HEK293T (cell line): Measurements from ENCODE around the gene ACACB.
"Not testable (repeated sequence)": the region's sequence is repeated elsewhere in the genome, so short reads cannot be mapped to it uniquely, and the experiment has no call there.

Experiments used
- CTCF ChIA-PET: fragments of 350-600 bp; formaldehyde crosslinking; extraction: SDS; loops from one replicate; lab custom pipeline; 2021; ENCODE audit warnings: antibody characterized with exemption, inconsistent platforms; lab: Yijun Ruan, JAX
- POLR2A ChIA-PET: fragments of 350-600 bp; formaldehyde crosslinking; extraction: SDS; loops from one replicate; lab custom pipeline; 2020; ENCODE audit warnings: antibody characterized with exemption, inconsistent platforms; lab: Yijun Ruan, JAX
- DNase-seq: peaks from one replicate; pipeline ENCODE4 v3.0.0; 2012; ENCODE audit warnings: mixed read lengths; ENCODE audit errors: extremely low spot score
- ARNT ChIP-seq: fragments of 450-650 bp; IDR thresholded peaks from 2 replicates; pipeline ENCODE4 v1.6.1; 2017; ENCODE audit warnings: mild to moderate bottlenecking
- BHLHE40 ChIP-seq: fragments of 450-650 bp; IDR thresholded peaks from 2 replicates; pipeline ENCODE4 v1.6.1; 2016; ENCODE audit warnings: mild to moderate bottlenecking, moderate library complexity, borderline replicate concordance
- CTBP1 ChIP-seq: fragments of 450-650 bp; IDR thresholded peaks from 2 replicates; pipeline ENCODE4 v1.6.1; 2016; ENCODE audit warnings: borderline replicate concordance
- ELF4 ChIP-seq: fragments of 450-650 bp; IDR thresholded peaks from 2 replicates; pipeline ENCODE4 v1.6.1; 2017; ENCODE audit warnings: antibody characterized with exemption
- FOXA1 ChIP-seq: fragments of 450-650 bp; IDR thresholded peaks from 2 replicates; pipeline ENCODE4 v1.6.1; 2016; ENCODE audit warnings: mild to moderate bottlenecking
- FOXK2 ChIP-seq: fragments of 450-650 bp; IDR thresholded peaks from 2 replicates; pipeline ENCODE4 v1.6.1; 2016; ENCODE audit warnings: mild to moderate bottlenecking
- FOXM1 ChIP-seq: fragments of 450-650 bp; IDR thresholded peaks from 2 replicates; pipeline ENCODE4 v1.6.1; 2017; ENCODE audit warnings: mild to moderate bottlenecking, borderline replicate concordance
- HDGF ChIP-seq: fragments of 450-650 bp; IDR thresholded peaks from 2 replicates; pipeline ENCODE4 v1.6.1; 2017; ENCODE audit warnings: antibody characterized with exemption, borderline replicate concordance
- L3MBTL2 ChIP-seq: fragments of 450-650 bp; conservative IDR thresholded peaks from 2 replicates; pipeline ENCODE4 v1.6.1; 2016; ENCODE audit warnings: mild to moderate bottlenecking
- LEF1 ChIP-seq: fragments of 450-650 bp; IDR thresholded peaks from 2 replicates; pipeline ENCODE4 v1.6.1; 2017; ENCODE audit warnings: mild to moderate bottlenecking, borderline replicate concordance
- NFRKB ChIP-seq: fragments of 450-650 bp; IDR thresholded peaks from 2 replicates; pipeline ENCODE4 v1.6.1; 2016; ENCODE audit warnings: mild to moderate bottlenecking, moderate library complexity
- SP1 ChIP-seq: fragments of 450-650 bp; IDR thresholded peaks from 2 replicates; pipeline ENCODE4 v1.6.1; 2017
- SUZ12 ChIP-seq: fragments of 450-650 bp; IDR thresholded peaks from 2 replicates; pipeline ENCODE4 v1.6.1; 2016; ENCODE audit warnings: mild to moderate bottlenecking
- TARDBP ChIP-seq: fragments of 450-650 bp; IDR thresholded peaks from 2 replicates; pipeline ENCODE4 v1.6.1; 2016
- ZNF384 ChIP-seq: fragments of 450-650 bp; IDR thresholded peaks from 2 replicates; pipeline ENCODE4 v1.6.1; 2016
- TF ChIP-seq, protein P1 (sequence below): fragments of 450-650 bp; IDR thresholded peaks from 2 replicates; pipeline ENCODE4 v1.6.1; 2016

The ACACB gene

DNA sequence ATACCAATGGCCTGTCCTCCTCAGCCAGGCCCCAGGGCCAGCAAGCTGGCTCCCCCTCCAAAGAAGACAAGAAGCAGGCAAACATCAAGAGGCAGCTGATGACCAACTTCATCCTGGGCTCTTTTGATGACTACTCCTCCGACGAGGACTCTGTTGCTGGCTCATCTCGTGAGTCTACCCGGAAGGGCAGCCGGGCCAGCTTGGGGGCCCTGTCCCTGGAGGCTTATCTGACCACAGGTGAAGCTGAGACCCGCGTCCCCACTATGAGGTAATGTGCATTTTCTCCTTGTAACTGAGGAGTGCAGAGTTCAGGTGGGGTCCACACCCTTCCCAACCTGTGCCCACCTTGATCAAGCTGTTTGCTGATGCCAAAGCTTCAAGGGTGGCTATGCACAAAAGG lies 23.4 kb downstream of the ACACB start:
- POLR2A ChIA-PET, result interaction anchor here (1.4 kb wide), 1 partner anchor 14 kb away, joined by 3 read pairs; no protein-coding TSS in a partner anchor
- TF ChIP-seq TARDBP (no peak), ARNT (no peak), BHLHE40 (no peak), L3MBTL2 (no peak), LEF1 (no peak), FOXM1 (no peak), ZNF384 (no peak)
- TF ChIP-seq, protein P1, sequence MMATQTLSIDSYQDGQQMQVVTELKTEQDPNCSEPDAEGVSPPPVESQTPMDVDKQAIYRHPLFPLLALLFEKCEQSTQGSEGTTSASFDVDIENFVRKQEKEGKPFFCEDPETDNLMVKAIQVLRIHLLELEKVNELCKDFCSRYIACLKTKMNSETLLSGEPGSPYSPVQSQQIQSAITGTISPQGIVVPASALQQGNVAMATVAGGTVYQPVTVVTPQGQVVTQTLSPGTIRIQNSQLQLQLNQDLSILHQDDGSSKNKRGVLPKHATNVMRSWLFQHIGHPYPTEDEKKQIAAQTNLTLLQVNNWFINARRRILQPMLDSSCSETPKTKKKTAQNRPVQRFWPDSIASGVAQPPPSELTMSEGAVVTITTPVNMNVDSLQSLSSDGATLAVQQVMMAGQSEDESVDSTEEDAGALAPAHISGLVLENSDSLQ, result no peak
- CTCF ChIA-PET, result no interaction called here
- no peak for DNase-seq

DNA sequence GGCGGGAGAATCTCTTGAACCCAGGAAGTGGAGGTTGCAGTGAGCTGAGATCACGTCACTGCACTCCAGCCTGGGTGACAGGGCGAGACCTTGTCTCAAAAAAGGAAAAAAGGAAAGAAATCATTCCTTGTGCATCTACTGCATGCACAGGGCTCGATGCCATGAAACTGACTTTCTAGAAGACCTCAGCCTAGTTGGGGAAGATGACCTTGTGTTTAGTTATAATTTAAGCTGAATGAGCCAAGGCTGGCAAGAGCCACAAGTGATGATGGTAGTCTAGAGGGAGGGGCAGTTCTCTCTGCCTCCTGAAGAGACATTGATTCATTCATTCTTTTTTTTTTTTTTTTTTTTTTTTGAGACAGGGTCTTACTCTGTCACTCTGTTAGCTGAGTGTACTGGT lies 24.2 kb downstream of the ACACB start:
- TF ChIP-seq ELF4, result no peak
- no peak for TF ChIP-seq BHLHE40
- no peak for TF ChIP-seq L3MBTL2
- no peak for TF ChIP-seq NFRKB
- no peak for DNase-seq
- ChIA-PET CTCF (no interaction called here), POLR2A (interaction anchor here (1.4 kb wide), 1 partner anchor 14 kb away, joined by 3 read pairs; no protein-coding TSS in a partner anchor)

DNA sequence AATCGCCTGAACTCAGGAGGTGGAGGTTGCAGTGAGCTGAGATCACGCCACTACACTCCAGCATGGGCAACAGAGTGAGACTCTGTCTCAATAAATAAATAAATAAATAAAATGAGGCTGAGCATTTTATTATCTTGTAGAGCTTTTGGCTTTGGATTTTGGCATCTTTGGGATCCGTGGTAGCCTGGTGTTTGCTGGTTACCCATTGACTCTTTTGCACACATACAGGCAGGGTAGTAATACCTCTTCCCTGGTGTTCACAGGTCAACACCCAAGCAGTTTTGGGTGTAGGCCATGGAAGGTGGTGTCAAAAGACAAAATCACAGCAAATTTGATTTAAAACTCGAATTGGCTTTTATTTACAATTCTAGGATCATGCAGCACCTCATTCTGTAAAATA lies 27.8 kb downstream of the ACACB start:
- DNase-seq, result no peak
- ChIA-PET CTCF (no interaction called here), POLR2A (no interaction called here)
- TF ChIP-seq FOXA1, result no peak
- TF ChIP-seq, protein P1, result no peak
- no peak for TF ChIP-seq ZNF384
- no peak for TF ChIP-seq HDGF
- TF ChIP-seq L3MBTL2, result no peak

DNA sequence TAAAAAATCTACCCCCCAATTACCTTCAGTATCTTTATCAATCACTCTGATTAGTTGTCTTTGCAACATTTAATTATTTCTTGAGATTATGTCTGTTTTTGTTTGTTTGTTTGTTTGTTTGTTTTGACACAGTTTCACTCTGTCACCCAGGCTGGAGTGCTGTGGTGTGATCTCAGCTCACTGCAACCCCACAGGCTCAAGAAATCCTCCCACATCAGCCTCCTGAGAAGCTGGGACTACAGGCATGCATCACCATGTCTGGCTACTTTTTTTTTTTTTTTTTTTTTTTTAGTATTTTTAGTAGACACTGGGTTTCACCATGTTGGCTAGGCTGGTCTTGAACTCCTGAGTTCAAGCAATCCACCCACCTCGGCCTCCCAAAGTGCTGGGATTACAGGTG lies 30.7 kb downstream of the ACACB start:
- CTCF ChIA-PET, result interaction anchor here (0.6 to 0.7 kb wide), 2 partner anchors 9 to 35 kb away, joined by 3 read pairs; no protein-coding TSS in a partner anchor
- POLR2A ChIA-PET, DNase-seq: not testable (repeated sequence)

DNA sequence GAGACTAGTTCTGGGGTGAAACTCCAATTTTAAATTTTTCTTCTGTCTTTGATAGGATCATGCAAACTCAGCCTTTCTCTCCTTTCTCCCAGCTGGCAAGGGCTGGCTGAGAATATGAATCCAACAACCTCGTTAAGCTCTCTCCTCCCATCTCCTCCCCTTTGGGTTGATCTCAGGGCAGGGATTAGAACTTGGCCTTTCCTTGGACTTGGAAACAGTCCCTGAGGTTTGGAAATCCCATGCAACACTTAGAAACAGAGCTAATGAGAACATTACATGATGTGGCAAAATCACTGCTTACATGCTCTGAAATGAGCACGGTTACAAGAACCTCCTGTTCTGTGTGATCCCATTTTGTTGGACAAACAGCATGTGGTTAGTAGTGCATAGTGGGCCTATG lies 31.6 kb downstream of the ACACB start:
- TF ChIP-seq, protein P1, result no peak
- TF ChIP-seq NFRKB (no peak), FOXK2 (no peak), BHLHE40 (no peak), TARDBP (no peak), FOXM1 (no peak), ELF4 (no peak), FOXA1 (no peak), CTBP1 (no peak), ARNT (no peak), LEF1 (no peak), SP1 (no peak), HDGF (no peak)
- no peak for DNase-seq
- CTCF ChIA-PET, result interaction anchor here (0.6 kb wide), 1 partner anchor 41 kb away, joined by 3 read pairs; no protein-coding TSS in a partner anchor
- POLR2A ChIA-PET, result no interaction called here

DNA sequence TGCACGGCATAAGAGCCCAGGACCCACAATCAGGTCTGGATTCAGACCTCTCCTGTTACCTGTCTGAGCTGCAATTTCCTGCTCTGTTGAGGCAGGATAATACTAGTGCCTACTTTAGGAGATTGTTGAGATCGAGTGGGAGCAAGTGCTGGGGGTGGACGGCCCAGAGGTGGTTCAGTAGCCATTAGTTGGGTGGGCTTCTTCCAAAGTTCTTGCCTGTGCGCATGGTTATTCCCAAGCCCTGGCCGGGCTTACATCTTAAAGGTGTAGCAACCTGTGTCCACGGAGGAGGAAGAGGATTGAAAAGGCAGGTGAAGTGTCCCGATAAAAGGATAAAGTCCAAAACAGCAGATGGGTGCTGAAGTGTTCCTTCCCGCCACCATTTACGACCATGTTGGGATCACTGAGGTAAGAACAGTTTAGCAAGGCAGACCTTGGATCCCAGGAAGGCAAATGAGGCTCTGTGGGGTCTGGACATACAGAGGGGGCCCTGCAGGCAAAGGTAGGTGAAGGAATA lies 33.8 kb downstream of the ACACB start:
- TF ChIP-seq FOXK2 (no peak), ELF4 (no peak), TARDBP (no peak), BHLHE40 (no peak), CTBP1 (no peak), ZNF384 (no peak), LEF1 (no peak), FOXM1 (no peak), SP1 (no peak), NFRKB (no peak), SUZ12 (no peak), ARNT (no peak), FOXA1 (no peak), L3MBTL2 (no peak), HDGF (no peak)
- TF ChIP-seq, protein P1, result no peak
- POLR2A ChIA-PET, result no interaction called here
- DNase-seq, result no peak
- CTCF ChIA-PET, result no interaction called here

DNA sequence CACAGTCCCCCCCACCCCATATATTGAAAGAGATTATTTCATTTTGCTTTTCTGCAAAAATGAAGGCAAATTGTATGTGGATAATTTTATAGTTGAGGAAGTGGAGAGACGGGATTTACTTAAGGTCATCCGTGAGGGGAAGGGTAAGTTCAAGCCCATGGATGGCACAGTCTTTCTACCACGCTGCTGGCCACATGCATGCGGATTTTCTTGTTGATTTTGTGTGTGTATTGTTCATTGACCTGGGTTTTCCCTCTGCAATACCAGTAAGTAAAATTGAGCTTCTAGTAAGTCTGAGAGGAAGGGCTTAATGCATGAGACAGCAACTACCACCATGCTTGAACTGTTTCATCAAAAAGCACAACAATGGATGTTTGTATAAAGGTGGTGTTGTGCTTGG lies 35.1 kb downstream of the ACACB start:
- ChIA-PET CTCF (no interaction called here), POLR2A (no interaction called here)
- no peak for DNase-seq
- no peak for TF ChIP-seq FOXM1
- TF ChIP-seq BHLHE40, result no peak
- no peak for TF ChIP-seq ARNT
- TF ChIP-seq FOXK2, result no peak
- TF ChIP-seq FOXA1, result no peak
- TF ChIP-seq ZNF384, result no peak
- TF ChIP-seq TARDBP, result no peak
- TF ChIP-seq NFRKB, result no peak
- no peak for TF ChIP-seq ELF4
- no peak for TF ChIP-seq L3MBTL2
- TF ChIP-seq CTBP1, result no peak
- TF ChIP-seq SP1, result no peak
- TF ChIP-seq SUZ12, result no peak
- TF ChIP-seq HDGF, result no peak
- TF ChIP-seq, protein P1, result no peak
- no peak for TF ChIP-seq LEF1
